ENCODE results near the gene STAM.
A peak's percentile ranks its signal among the peaks of the same experiment; 100 is the strongest.

Gene STAM

DNA sequence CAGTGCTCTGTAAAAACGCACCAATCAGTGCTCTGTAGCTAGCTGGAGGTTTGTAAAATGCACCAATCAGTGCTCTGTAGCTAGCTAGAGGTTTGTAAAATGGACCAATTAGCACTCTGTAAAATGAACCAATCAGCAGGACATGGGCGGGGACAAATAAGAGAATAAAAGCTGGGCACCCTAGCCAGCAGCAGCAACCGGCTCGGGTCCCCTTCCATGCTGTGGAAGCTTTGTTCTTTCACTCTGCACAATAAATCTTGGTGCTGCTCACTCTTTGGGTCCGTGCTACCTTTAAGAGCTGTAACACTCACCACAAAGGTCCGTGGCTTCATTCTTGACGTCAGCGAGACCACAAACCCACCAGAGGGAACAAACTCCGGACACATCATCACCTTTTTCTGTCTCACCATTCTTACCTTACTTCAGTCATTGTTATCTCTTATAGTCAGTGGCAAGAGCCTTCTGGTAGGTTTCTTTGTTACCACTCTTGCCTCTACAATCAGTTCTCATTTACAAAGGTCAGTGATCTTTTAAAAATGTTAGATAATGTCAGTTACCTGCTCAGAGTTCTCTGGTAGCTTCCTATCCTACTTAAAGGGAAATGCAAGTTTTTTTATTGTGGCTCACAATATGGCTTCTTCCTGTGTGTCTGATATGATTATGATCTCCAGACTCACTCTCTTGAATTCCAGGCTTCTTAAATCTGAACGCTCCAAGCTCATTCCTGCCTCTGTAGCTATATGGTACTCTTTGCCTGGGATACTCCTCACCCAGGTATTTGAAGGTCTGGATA, 4.5 kb downstream of the STAM start:
- no peak for DNase-seq

GRCh38 chr10:17649052-17649451, 5.1 kb downstream of the STAM start:
- DNase-seq = no peak

GRCh38 chr10:17649836-17650235, 5.9 kb downstream of the STAM start:
- no peak for DNase-seq

DNA sequence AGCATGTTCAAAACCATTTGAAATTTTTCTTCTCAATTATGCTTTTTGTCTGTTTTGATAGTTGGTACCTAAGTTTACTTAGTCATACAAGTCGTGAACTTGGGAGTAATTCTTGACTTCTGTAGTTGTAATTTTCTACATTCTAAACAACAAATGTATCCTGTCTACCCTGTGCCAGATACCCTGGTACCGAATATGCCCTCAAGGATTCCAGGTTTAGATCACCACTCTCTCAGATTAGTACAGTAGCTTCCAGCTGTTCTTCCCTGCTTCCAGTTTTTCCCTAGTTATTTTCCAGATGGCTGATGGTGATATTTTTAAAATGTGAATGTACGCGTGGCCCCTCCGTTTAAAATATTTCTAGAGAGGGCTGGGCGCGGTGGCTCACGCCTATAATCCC, 6.5 kb downstream of the STAM start:
- DNase-seq = no peak

- no peak for DNase-seq
Measured at GRCh38 chr10:17651896-17652295, 7.9 kb downstream of the STAM start.

GRCh38 chr10:17652585-17652984, 8.6 kb downstream of the STAM start:
- no peak for DNase-seq

GRCh38 chr10:17655009-17655408, 11.1 kb downstream of the STAM start:
- no peak for DNase-seq

DNA sequence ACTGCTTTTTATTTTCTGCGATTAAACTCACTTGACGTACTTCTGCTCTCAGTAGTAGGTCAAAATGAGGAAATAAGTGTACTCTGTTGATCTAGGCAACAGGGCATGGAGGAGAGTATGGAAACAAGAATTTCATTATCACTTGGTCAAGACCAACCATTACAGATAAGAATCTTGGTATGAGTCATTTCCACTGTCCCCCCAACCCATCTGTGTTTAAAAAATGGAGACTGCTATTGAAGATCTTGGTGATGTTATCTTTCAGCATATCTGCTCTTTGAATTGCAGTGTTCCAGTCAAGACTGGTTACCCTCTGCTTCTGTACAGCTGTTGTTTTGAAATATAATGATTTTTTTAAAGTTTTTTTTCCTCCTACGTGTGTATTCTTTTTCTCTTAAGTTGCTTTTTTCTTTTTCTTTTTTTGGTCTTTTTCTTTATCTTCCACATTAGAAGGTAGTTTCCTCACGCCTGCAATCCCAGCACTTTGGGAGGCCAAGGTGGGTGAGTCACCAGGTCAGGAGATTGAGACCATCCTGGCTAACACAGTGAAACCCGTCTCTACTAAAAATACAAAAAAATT, 11.7 kb downstream of the STAM start:
- DNase-seq = no peak

DNA sequence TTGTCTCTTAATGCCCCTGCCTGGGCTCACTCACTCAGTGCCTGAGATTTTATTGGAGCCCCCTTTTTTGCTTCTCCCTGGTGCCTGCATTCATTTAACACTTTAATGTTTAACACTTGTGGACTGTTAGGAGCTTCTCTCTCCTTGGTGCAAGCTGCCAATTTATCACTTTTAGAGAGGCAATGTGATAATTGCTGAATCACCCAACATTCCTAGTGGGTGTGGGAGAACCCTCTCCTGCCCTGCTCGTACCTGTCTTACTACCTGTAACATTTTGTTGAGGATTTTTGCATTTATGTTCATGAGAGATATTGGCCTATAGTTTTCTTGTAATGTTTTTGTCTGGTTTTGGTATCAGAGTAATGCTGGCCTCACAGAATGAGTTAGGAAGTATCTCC, 13.2 kb downstream of the STAM start:
- DNase-seq = no peak

GRCh38 chr10:17659365-17659764, 15.4 kb downstream of the STAM start:
- no peak for DNase-seq

DNA sequence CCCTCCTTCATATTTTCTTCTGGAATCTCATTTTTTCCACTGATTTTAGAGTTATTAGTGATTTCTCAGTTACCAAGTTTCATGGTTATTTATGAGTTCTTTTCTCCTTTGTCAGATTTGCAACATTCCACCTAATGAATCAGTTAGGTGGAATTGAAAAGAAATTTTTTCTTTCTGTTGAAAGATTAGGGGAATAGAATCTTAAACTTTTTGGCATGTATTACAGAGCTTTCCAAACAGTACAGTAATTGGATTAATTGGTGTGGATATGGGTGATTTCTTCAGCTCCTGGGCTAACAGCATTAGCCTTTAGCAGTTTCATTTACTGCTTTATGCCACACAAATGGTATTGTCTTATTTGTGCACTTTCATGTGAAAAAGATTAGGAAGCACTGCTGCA, 17.0 kb downstream of the STAM start:
- no peak for DNase-seq

DNA sequence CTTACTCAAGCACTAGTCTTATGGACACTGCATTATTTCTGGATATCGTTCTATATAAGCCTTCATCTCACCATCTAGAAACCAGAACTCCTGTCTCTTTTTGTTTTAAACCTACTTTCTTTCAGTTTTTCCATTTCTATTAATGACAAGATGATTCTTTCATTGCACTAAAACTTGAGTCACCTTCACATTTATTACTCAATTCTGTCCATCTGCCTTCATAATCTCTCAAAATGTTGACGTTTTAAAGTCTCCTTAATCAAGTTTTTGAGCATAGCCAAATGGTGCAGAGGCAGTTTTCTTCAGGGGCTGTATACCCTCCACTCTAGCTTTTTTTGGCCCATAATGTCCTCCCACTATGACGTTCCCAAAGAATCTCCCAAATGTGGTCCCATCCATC, 17.6 kb downstream of the STAM start:
- DNase-seq = no peak

- peak; percentile 11 for DNase-seq
Measured at GRCh38 chr10:17662193-17663138, 18.5 kb downstream of the STAM start.

GRCh38 chr10:17663450-17663849, 19.5 kb downstream of the STAM start:
- DNase-seq = no peak

DNA sequence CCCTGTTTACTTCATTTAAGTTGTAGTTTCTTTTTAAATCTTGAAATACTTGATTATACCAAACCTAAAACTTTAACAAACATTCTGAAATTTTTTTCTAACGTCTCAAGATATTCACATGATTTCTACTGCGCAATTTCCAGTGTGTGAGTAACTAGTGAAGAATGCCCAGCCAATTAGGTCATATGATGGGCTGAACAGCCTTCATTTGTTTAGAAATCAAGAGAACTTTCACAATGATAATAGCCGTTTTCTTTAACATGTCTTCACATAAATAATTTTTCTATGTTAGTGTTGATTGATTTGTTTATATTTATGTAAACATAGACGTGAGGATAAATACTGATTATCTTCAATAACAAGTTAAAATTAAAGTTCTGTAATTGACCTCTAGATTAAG, 21.8 kb downstream of the STAM start:
- no peak for DNase-seq

GRCh38 chr10:17668435-17669184, 24.7 kb downstream of the STAM start:
- DNase-seq = no peak

GRCh38 chr10:17669185-17669872, 25.4 kb downstream of the STAM start:
- no peak for DNase-seq

- DNase-seq = no peak
Measured at GRCh38 chr10:17671307-17671706, 27.4 kb downstream of the STAM start.

DNA sequence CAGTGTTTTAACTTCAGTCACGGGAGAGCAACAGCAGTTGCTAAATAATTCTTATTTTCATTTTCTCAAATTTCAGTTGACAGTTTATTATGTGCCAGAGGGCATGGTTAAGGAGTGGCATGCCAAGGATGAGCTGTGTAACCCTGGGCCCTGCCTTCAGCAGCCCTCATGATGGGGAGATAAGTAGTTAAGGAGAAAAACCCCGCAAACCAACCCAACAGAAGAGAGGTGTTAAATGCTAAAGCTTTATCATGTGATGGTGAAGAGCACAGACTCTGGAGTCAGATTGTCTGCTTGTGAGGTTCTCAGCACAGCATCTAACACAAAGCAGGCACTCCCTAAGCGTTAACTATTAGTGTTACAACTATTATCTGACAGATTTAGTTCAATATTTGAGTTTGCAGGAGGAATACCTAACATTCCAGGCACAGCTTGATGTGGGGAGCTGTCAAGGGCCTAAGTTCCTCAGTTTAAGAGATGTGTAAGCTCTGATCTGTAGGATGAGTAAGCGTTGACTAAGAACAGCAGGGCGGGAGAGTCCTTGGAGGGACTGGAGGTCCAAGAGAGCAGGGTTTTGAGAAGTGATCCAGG, 29.6 kb downstream of the STAM start:
- DNase-seq = no peak

GRCh38 chr10:17674566-17674965, 30.6 kb downstream of the STAM start:
- no peak for DNase-seq

DNA sequence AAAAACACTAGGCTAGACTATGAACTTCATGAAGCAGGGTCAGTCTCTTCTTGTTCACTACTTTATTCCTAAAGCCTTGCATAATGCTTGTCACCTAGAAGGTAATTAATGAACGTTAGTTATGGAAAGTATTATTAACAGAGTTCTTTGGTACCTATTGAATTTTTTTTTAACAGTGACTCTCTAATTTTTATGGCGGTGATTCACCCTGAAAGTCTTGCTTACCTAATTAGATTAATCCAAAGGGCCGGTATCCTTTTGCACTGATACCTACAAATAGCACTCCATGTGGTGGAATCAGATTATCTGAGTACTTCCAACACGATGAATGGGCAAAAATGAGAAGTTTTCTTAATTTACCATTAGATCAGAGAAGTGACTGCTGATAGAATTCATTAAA, 31.7 kb downstream of the STAM start:
- no peak for DNase-seq

- DNase-seq = no peak
Measured at GRCh38 chr10:17676919-17677318, 33.0 kb downstream of the STAM start.

Data from GDM1 (cell line).